Activated naive CD4-positive, alpha-beta T cell treated with anti-CD3 and anti-CD28 coated beads, Interleukin-2, amount 50 U/mL, for 72 hours (primary cell): ENCODE measurements around the gene OR4P4. TPM values are rescaled to one million over a fixed set of nuclear protein-coding genes. Genes with fewer than 3 reads are reported as not detected.

Source experiments
- ATAC-seq, 2 donors: fragments of 150-1000 bp; cut with Tn5 transposase; 2 replicates each; pipeline ENCODE4 v1.10.0; 2021; ENCODE audit warnings: mild to moderate bottlenecking in 2 of 2, moderate library complexity in 2 of 2
- DNase-seq, 2 donors: peaks; one replicate each; pipeline ENCODE4 v3.0.0; 2021 to 2022; ENCODE audit warnings: low spot score in 2 of 2
- H3K27ac Mint-ChIP-seq, 2 donors: one replicate each; pipeline ENCODE4 v1.8.0; 2022; ENCODE audit warnings: mild to moderate bottlenecking in 2 of 2, mixed read lengths in 2 of 2
- H3K36me3 Mint-ChIP-seq, 2 donors: one replicate each; pipeline ENCODE4 v1.8.0; 2022; ENCODE audit warnings: mixed read lengths in 2 of 2
- H3K9me3 Mint-ChIP-seq, 2 donors: one replicate each; pipeline ENCODE4 v1.8.0; 2022; ENCODE audit warnings: mixed read lengths in 2 of 2
- total RNA-seq, 2 donors: library from RNA; stranded (reverse); gene quantifications; one replicate each; pipeline ENCODE4 v1.2.3, GENCODE V29; 2022

OR4P4 gene
- not detected for total RNA-seq

- no peak for DNase-seq
- H3K36me3 Mint-ChIP-seq = peaks cover 7 to 9% of the 10 kb centered on the region in 2 donors
- H3K27ac Mint-ChIP-seq = no peak within 1 kb of the TSS
- peaks cover 24 to 28% of the 10 kb centered on the region in 2 donors for H3K9me3 Mint-ChIP-seq
- no peak for ATAC-seq
These were observed at the start of gene OR4P4 for GRCh38 chr11:55634813-55635212. Gene OR4P4 (plus strand): TSS chr11:55635113.

GRCh38 chr11:55607545-55607944 lies 27.4 kb upstream of the OR4P4 start, which contains the start of gene OR4C11:
Gene OR4C11 (minus strand): TSS chr11:55607645. CDS start chr11:55604373, 3,272 bp downstream.
- Mint-ChIP-seq H3K36me3 (peaks cover 0 to 8% of the 10 kb centered on the region in 2 donors), H3K27ac (no peak within 1 kb of the TSS), H3K9me3 (peaks cover 8 to 14% of the 10 kb centered on the region in 2 donors)
- ATAC-seq (no peak), DNase-seq (no peak)

GRCh38 chr11:55624531-55624930 lies 10.4 kb upstream of the OR4P4 start:
- DNase-seq (no peak), ATAC-seq (no peak)
- H3K27ac Mint-ChIP-seq = no peak overlapping the region
- H3K36me3 Mint-ChIP-seq = peaks cover 0 to 36% of the 10 kb centered on the region in 2 donors
- H3K9me3 Mint-ChIP-seq = peaks cover 39 to 46% of the 10 kb centered on the region in 2 donors

- Mint-ChIP-seq H3K27ac (no peak within 1 kb of the TSS), H3K36me3 (no peaks in the 10 kb centered on the region), H3K9me3 (peaks cover 20 to 31% of the 10 kb centered on the region in 2 donors)
- no peak for DNase-seq
- no peak for ATAC-seq
These were observed 13.1 kb downstream of the OR4P4 start, which contains the start of gene OR4S2 for GRCh38 chr11:55648027-55648426. Gene OR4S2 (plus strand): TSS chr11:55648327. CDS start chr11:55650904, 2,577 bp downstream.

GRCh38 chr11:55652560-55652959 lies 17.6 kb downstream of the OR4P4 start:
- no peak overlapping the region for H3K27ac Mint-ChIP-seq
- ATAC-seq (no peak), DNase-seq (no peak)
- H3K36me3 Mint-ChIP-seq = no peaks in the 10 kb centered on the region
- peaks cover 13 to 26% of the 10 kb centered on the region in 2 donors for H3K9me3 Mint-ChIP-seq

- Mint-ChIP-seq H3K27ac (no peak overlapping the region), H3K36me3 (peaks cover 0 to 4% of the 10 kb centered on the region in 2 donors), H3K9me3 (peaks cover 20 to 24% of the 10 kb centered on the region in 2 donors)
- no peak for DNase-seq
- no peak for ATAC-seq
These were observed 20.2 kb downstream of the OR4P4 start for GRCh38 chr11:55655096-55655495.

- no peak for ATAC-seq
- Mint-ChIP-seq H3K27ac (no peak overlapping the region), H3K36me3 (peaks cover 0 to 4% of the 10 kb centered on the region in 2 donors), H3K9me3 (peaks cover 14 to 17% of the 10 kb centered on the region in 2 donors)
- no peak for DNase-seq
These were observed 23.2 kb downstream of the OR4P4 start for GRCh38 chr11:55658031-55658573.

- DNase-seq (no peak), ATAC-seq (no peak)
- peaks cover 0 to 4% of the 10 kb centered on the region in 2 donors for H3K36me3 Mint-ChIP-seq
- peaks cover 17% of the 10 kb centered on the region in 2 donors for H3K9me3 Mint-ChIP-seq
- H3K27ac Mint-ChIP-seq = no peak overlapping the region
These were observed 23.7 kb downstream of the OR4P4 start for GRCh38 chr11:55658608-55659007.

GRCh38 chr11:55661901-55662300 lies 27.0 kb downstream of the OR4P4 start, which contains the start of gene OR4C6:
Gene OR4C6 (plus strand): TSS chr11:55662201. CDS start chr11:55665167, 2,966 bp downstream.
- DNase-seq = no peak
- peaks cover 12 to 25% of the 10 kb centered on the region in 2 donors for H3K9me3 Mint-ChIP-seq
- peaks cover 0 to 4% of the 10 kb centered on the region in 2 donors for H3K36me3 Mint-ChIP-seq
- no peak for ATAC-seq
- no peak within 1 kb of the TSS for H3K27ac Mint-ChIP-seq

GRCh38 chr11:55669376-55669775 lies 34.5 kb downstream of the OR4P4 start:
- Mint-ChIP-seq H3K9me3 (peaks cover 4 to 9% of the 10 kb centered on the region in 2 donors), H3K36me3 (no peaks in the 10 kb centered on the region), H3K27ac (no peak overlapping the region)
- no peak for DNase-seq
- ATAC-seq = no peak

GRCh38 chr11:55673860-55674259 lies 38.9 kb downstream of the OR4P4 start:
- Mint-ChIP-seq H3K27ac (no peak overlapping the region), H3K36me3 (no peaks in the 10 kb centered on the region), H3K9me3 (peaks cover 7 to 13% of the 10 kb centered on the region in 2 donors)
- ATAC-seq (no peak), DNase-seq (no peak)

Other genes starting within 250 kb of the OR4P4 start
- not detected for gene OR4C15, start 80.6 kb upstream of the OR4P4 start, total RNA-seq
- gene OR4C16, start 63.0 kb upstream of the OR4P4 start, total RNA-seq = not detected
- gene OR4C11, start 27.5 kb upstream of the OR4P4 start, total RNA-seq = not detected
- not detected for gene OR4S2, start 13.2 kb downstream of the OR4P4 start, total RNA-seq
- gene OR4C6, start 27.1 kb downstream of the OR4P4 start, total RNA-seq = not detected
- not detected for gene OR5D13, start 138.3 kb downstream of the OR4P4 start, total RNA-seq
- gene OR5D14, start 160.4 kb downstream of the OR4P4 start, total RNA-seq = not detected
- not detected for gene OR5L1, start 176.3 kb downstream of the OR4P4 start, total RNA-seq
- gene OR5D18, start 184.5 kb downstream of the OR4P4 start, total RNA-seq = not detected
- gene OR5L2, start 192.1 kb downstream of the OR4P4 start, total RNA-seq = not detected
- not detected for gene OR5D16, start 203.6 kb downstream of the OR4P4 start, total RNA-seq
- gene TRIM51, start 248.2 kb downstream of the OR4P4 start, total RNA-seq = not detected